Liver (tissue), 9 donors: ENCODE results near the gene OCA2. TPM values are rescaled to one million over a fixed set of nuclear protein-coding genes. Genes with fewer than 3 reads are reported as not detected.

ENCODE experiments used
- DNase-seq: peaks from one replicate; pipeline ENCODE4 v3.0.0-alpha.2; 2017; ENCODE audit warnings: low spot score
- H3K27ac ChIP-seq, 2 donors: one replicate each; pipeline ENCODE4 v1.7.0; 2013; ENCODE audit warnings: inconsistent platforms in 2 of 2, low read length in 2 of 2, control low read depth in 1 of 2, low read depth in 1 of 2, mild to moderate bottlenecking in 1 of 2
- H3K27me3 ChIP-seq, 4 donors: one replicate each; pipeline versions ENCODE4 v1.6.1 to v1.7.0; 2013; ENCODE audit warnings: low read length in 3 of 4, inconsistent platforms in 1 of 4, mild to moderate bottlenecking in 1 of 4, moderate library complexity in 1 of 4; ENCODE audit not compliant: control insufficient read depth in 4 of 4, insufficient read depth in 4 of 4
- H3K36me3 ChIP-seq, 4 donors: one replicate each; pipeline versions ENCODE4 v1.6.1 to v1.7.0; 2013; ENCODE audit warnings: low read length in 3 of 4, mild to moderate bottlenecking in 3 of 4, low read depth in 1 of 4, moderate library complexity in 1 of 4; ENCODE audit not compliant: control insufficient read depth in 4 of 4, insufficient read depth in 3 of 4
- H3K4me1 ChIP-seq, 4 donors: one replicate each; pipeline versions ENCODE4 v1.6.1 to v1.7.0; 2013; ENCODE audit warnings: low read length in 3 of 4, mild to moderate bottlenecking in 3 of 4, moderate library complexity in 1 of 4; ENCODE audit not compliant: control insufficient read depth in 4 of 4, insufficient read depth in 4 of 4
- H3K4me3 ChIP-seq, 3 donors: one replicate each; pipeline versions ENCODE4 v1.6.1 to v1.7.0; 2013; ENCODE audit warnings: low read length in 3 of 3, control low read depth in 1 of 3, low read depth in 1 of 3, mild to moderate bottlenecking in 1 of 3
- H3K9ac ChIP-seq, 2 donors: one replicate each; pipeline ENCODE4 v1.7.0; 2013; ENCODE audit warnings: low read length in 2 of 2, mild to moderate bottlenecking in 2 of 2, moderate library complexity in 2 of 2, control low read depth in 1 of 2, low read depth in 1 of 2
- H3K9me3 ChIP-seq, 4 donors: one replicate each; pipeline versions ENCODE4 v1.6.1 to v1.7.0; 2013; ENCODE audit warnings: low read length in 3 of 4; ENCODE audit not compliant: control insufficient read depth in 4 of 4
- ATF3 ChIP-seq: IDR thresholded peaks from 2 replicates; pipeline ENCODE4 v1.6.1; 2016; ENCODE audit warnings: antibody characterized with exemption
- CTCF ChIP-seq: fragments of 150-350 bp; IDR thresholded peaks from 2 replicates; pipeline ENCODE4 v1.5.1; 2017; ENCODE audit warnings: improper control_type of control experiment, low read depth, low read length; ENCODE audit not compliant: missing input control
- EGR1 ChIP-seq, 2 donors: IDR thresholded peaks; 2 replicates each; pipeline ENCODE4 v1.6.1; 2016 to 2018; ENCODE audit warnings: antibody characterized with exemption in 2 of 2, low read depth in 2 of 2
- FOXA1 ChIP-seq: IDR thresholded peaks from 2 replicates; pipeline ENCODE4 v1.6.1; 2016; ENCODE audit warnings: antibody characterized with exemption
- FOXA2 ChIP-seq: IDR thresholded peaks from 2 replicates; pipeline ENCODE4 v1.6.1; 2016; ENCODE audit warnings: antibody characterized with exemption
- GABPA ChIP-seq, 2 donors: IDR thresholded peaks in 1 of 2; conservative IDR thresholded peaks in 1 of 2; 2 replicates each; pipeline ENCODE4 v1.6.1; 2016; ENCODE audit warnings: antibody characterized with exemption in 2 of 2, mild to moderate bottlenecking in 1 of 2, moderate library complexity in 1 of 2
- HNF4A ChIP-seq, 2 donors: conservative IDR thresholded peaks; 2 replicates each; pipeline ENCODE4 v1.6.1; 2016; ENCODE audit warnings: antibody characterized with exemption in 2 of 2, mild to moderate bottlenecking in 2 of 2
- HNF4G ChIP-seq: IDR thresholded peaks from 2 replicates; pipeline ENCODE4 v1.6.1; 2016; ENCODE audit warnings: antibody characterized with exemption
- JUND ChIP-seq, 2 donors: IDR thresholded peaks; 2 replicates each; pipeline ENCODE4 v1.6.1; 2016; ENCODE audit warnings: antibody characterized with exemption in 2 of 2
- MAX ChIP-seq: IDR thresholded peaks from 2 replicates; pipeline ENCODE4 v1.6.1; 2016; ENCODE audit warnings: antibody characterized with exemption
- NR2F2 ChIP-seq: IDR thresholded peaks from 2 replicates; pipeline ENCODE4 v1.6.1; 2016; ENCODE audit warnings: antibody characterized with exemption
- RAD21 ChIP-seq, 2 donors: IDR thresholded peaks; 2 replicates each; pipeline ENCODE4 v1.6.1; 2016; ENCODE audit warnings: antibody characterized with exemption in 2 of 2, mild to moderate bottlenecking in 2 of 2
- REST ChIP-seq: IDR thresholded peaks from 2 replicates; pipeline ENCODE4 v1.6.1; 2016; ENCODE audit warnings: antibody characterized with exemption, mild to moderate bottlenecking
- RXRA ChIP-seq, 2 donors: IDR thresholded peaks; 2 replicates each; pipeline ENCODE4 v1.6.1; 2017 to 2018; ENCODE audit warnings: antibody characterized with exemption in 2 of 2, mild to moderate bottlenecking in 1 of 2
- SP1 ChIP-seq: IDR thresholded peaks from 2 replicates; pipeline ENCODE4 v1.6.1; 2018; ENCODE audit warnings: antibody characterized with exemption, mild to moderate bottlenecking
- TAF1 ChIP-seq: conservative IDR thresholded peaks from 2 replicates; pipeline ENCODE4 v1.6.1; 2016; ENCODE audit warnings: antibody characterized with exemption, mild to moderate bottlenecking
- YY1 ChIP-seq: IDR thresholded peaks from 2 replicates; pipeline ENCODE4 v1.6.1; 2016; ENCODE audit warnings: antibody characterized with exemption, mild to moderate bottlenecking
- ZBTB33 ChIP-seq: IDR thresholded peaks from 2 replicates; pipeline ENCODE4 v1.6.1; 2016; ENCODE audit warnings: antibody characterized with exemption
- WGBS: extraction: QIAGEN DNeasy Blood & Tissue Kit; methylation state at CpG from one replicate; pipeline ENCODE4 v1.1.7; 2013; 5-methylcytosine and 5-hydroxymethylcytosine counted together
- polyA plus RNA-seq, 2 donors: library from polyadenylated mRNA; stranded (reverse) in 1 of 2; unstranded in 1 of 2; fragments of 200-250 nt in 1 of 2; fragments of >200 nt in 1 of 2; fragmentation: Nextera tagmentation in 1 of 2; extraction: Ambion mirVana in 1 of 2; gene quantifications; one replicate each; pipeline versions ENCODE4 v1.2.1 to v1.2.3, GENCODE V29; 2013 to 2015
- total RNA-seq, 2 donors: library from RNA; depleted of rRNA; stranded (reverse); fragments of >200 nt; gene quantifications; one replicate each; pipeline ENCODE4 v1.2.3, GENCODE V29; 2014
- donor health status: healthy.
- donor health status: healthy.
- donor health status: healthy.
- donor health status: healthy.
- donor health status: healthy.

The OCA2 gene
- total and polyA plus RNA-seq, 4 donors = 0.02 to 0.56 (median 0.15) TPM

- DNase-seq = no peak
- no peaks in the 10 kb centered on the region for H3K27me3 ChIP-seq
- WGBS = 87% methylated on average over 10 of the region's 10 CpGs
- H3K9ac ChIP-seq = no peak overlapping the region
- H3K9me3 ChIP-seq = no peaks in the 10 kb centered on the region
- H3K27ac ChIP-seq = no peak overlapping the region
- TF ChIP-seq HNF4G (no peak), MAX (no peak)
- H3K4me1 ChIP-seq = no peaks in the 10 kb centered on the region
- no peak overlapping the region for H3K4me3 ChIP-seq
- no peaks in the 10 kb centered on the region for H3K36me3 ChIP-seq
These were observed 264.4 kb downstream of the OCA2 start for GRCh38 chr15:27834684-27835083.

GRCh38 chr15:27833974-27834373 lies 265.1 kb downstream of the OCA2 start:
- no peak overlapping the region for H3K9ac ChIP-seq
- 80% methylated on average over 2 of the region's 2 CpGs for WGBS
- TF ChIP-seq TAF1 (no peak), YY1 (no peak), CTCF (no peak), REST (no peak), HNF4A (conservative IDR thresholded peaks at IDR 0.05) (no peak), EGR1 (IDR thresholded peaks at IDR 0.05; ENCODE audit: low read depth in 2 of 2) (no peak), NR2F2 (no peak), GABPA (IDR thresholded peaks at IDR 0.05 in 1 of 2, conservative IDR thresholded peaks at IDR 0.05 in 1 of 2) (no peak), JUND (IDR thresholded peaks at IDR 0.05) (no peak), MAX (no peak), ATF3 (no peak), FOXA1 (no peak), ZBTB33 (no peak), RXRA (IDR thresholded peaks at IDR 0.05) (no peak), SP1 (no peak), HNF4G (no peak), RAD21 (IDR thresholded peaks at IDR 0.05) (no peak), FOXA2 (no peak)

More at GRCh38 chr15:27833974-27834373, 265.1 kb downstream of the OCA2 start:
- DNase-seq = no peak
- Histone ChIP-seq H3K9me3 (no peaks in the 10 kb centered on the region), H3K4me1 (no peaks in the 10 kb centered on the region), H3K36me3 (no peaks in the 10 kb centered on the region), H3K27ac (no peak overlapping the region), H3K27me3 (no peaks in the 10 kb centered on the region), H3K4me3 (no peak overlapping the region)
